UCSD-AML1 (cell line): Measurements from ENCODE around the gene ADARB2.

ENCODE experiments used
- DNase-seq: peaks from one replicate; lab custom pipeline; 2025; ENCODE audit not compliant: unreplicated experiment; lab: John Stamatoyannopoulos, UW

Gene ADARB2

DNA sequence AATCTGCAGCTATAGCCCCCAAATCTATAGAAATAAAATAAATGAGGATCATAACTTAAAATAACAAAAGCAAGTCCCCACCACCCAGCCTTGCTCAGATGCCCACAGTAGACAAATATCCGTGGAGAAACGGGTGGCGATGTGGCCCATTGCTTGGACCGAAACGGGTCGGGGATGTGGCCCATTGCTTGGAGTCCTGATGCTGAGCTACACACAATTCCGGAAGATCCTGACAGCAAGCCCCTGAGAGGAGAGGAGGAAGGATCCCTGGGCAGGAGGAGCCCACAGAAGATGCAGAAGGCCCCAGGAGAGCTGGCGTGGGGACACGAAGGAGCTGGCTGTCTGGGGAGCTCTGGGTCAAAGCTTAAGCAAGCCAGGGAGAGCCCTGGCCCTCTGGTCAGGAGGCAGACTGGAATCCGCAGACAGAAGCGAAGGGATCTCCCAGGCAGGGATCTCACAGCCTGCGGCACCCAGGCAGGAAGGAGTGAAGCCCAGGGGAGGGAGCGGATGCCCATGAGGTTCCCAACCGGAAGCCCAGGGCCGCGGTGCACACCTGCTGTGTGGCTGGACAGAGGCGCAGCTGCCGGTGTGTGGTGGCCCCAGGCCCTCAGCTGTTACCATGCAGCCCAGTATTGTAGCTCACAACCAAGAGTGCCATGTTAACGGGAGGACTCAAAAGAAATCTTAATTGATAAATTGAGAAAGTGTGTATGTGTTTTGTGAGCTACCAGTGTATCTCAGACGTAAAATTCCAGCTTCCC, 138.8 kb downstream of the ADARB2 start:
- DNase-seq: no peak

- DNase-seq: no peak
Measured at GRCh38 chr10:1597370-1598146, 139.8 kb downstream of the ADARB2 start.

DNA sequence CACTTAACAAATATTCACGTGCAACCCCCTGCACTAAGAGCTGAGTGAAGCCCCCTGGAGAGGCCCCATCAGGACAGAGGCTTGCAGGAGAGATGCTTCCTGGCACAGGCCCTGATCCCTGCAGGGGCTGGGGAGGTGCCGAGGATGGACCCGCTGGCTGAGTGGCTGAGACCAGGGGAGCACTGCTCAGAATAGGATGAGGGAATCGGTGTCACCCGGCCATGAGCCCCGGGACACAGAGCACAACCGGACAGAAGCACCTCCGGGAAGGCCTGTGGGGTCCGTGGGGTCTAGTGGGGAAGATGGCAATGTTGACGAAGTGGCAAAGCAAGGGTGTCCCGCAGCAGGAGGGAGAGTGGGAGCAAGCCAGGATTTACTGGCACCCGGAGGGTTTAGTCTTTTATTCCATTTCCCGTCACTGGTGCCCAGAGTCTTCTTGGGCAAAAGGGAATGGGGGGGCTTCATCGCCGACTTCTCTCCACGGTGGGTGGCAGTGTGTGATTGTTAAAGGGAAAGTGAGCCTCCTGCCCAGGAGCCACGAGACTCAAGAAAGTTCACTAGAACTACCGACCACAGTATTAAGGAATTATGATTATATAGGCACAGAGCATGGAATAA, 140.7 kb downstream of the ADARB2 start:
- no peak for DNase-seq

GRCh38 chr10:1595726-1596125, 141.6 kb downstream of the ADARB2 start:
- no peak for DNase-seq

DNA sequence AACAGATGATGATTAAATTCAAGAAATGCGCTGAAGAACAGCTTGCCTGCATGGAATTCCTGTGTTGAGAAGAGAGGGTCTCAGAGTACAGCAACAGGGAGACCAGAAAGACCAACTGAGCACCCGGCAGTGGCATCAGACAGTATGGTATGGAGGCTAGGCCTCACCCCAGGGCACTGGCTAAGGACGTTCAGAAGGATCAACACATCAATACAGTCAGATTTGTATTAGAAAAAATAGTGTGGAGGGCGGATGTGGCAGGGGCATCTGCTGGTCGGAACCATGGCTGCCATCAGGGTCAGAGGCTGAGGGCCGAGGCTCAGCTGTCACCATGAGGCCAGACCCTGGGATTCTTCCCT, 142.1 kb downstream of the ADARB2 start:
- DNase-seq: no peak

DNA sequence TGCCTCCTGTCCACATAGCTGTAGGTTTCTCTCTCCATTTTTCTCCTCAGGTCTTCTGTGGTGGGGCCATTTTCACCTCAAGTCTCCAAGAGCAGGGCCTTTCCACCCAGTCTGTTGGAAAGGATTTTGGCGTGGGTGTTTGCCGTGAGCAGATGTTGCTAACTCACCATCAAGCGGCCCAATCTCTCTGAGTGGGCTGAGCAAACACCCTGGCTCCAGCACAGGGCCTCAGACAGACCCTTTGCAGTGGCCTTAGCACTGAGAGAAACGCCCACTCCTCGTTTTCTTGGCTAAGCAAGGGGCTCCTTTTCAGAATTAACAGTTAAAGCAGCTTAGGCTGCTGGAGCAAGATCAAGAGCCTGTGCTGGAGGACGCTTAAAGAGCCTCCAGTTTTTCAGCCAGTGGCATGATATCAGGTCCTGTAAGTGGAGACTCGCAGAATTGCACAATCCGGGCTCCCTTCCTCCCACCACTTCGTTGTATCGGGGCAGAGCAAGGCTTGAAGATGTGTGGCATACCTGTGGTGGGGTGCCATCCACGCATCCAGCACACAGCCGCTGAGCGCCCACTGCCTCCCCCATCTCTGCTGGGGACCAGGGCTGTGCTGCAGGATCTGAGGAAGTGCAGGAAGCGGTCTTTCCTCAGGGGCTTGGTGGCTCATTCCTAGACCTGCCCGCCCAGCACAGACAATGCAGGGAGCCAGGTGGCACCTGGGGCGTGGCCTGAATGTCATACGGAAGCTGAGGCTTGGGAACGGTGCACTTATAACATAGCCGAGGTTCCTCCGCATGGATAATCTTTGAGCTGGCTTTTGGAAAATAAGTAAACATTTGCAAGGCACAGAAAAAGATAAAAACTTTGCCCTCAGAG, 142.7 kb downstream of the ADARB2 start:
- no peak for DNase-seq

GRCh38 chr10:1591742-1592141, 145.6 kb downstream of the ADARB2 start:
- no peak for DNase-seq

- DNase-seq: no peak
Measured at GRCh38 chr10:1591045-1591444, 146.3 kb downstream of the ADARB2 start.

DNA sequence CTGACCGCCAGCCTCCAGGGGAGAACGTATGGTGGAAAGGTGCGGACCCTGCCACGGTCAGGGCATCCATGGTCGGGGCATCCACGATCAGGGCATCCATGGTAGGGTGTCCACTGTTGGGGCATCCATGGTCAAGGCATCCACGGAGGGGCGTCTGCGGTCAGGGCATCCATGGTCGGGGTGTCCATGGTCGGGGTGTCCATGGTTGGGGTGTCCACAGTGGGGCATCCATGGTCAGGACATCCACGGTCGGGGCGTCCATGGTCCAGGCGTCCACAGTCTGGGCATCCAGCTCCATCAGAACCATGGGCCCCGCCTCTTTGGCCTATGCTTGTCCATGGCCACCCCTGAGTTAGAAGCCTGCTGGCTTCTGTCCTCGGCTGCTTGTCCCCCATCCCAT, 148.1 kb downstream of the ADARB2 start:
- no peak for DNase-seq

DNA sequence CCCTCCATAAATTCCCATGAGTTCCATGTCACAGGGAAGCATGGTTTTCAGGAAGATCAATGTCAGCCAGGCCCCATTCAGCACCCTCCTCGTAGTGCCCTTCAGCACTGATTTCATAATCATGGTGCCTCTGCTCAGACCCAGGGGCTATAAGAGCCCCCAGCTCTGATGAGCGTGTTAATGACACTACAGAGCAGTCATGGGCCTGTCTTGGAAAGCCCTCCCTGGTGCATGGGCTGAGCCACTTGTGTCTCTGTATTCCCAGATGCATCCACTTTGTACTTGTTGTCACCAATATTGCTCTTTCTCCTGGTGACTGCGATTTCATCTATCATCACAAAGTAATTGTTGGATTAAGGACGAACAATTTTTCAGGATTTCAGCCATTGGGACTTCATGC, 154.6 kb downstream of the ADARB2 start:
- DNase-seq: no peak

- DNase-seq: no peak
Measured at GRCh38 chr10:1581189-1581588, 156.1 kb downstream of the ADARB2 start.

GRCh38 chr10:1579671-1580070, 157.7 kb downstream of the ADARB2 start:
- no peak for DNase-seq

- DNase-seq: no peak
Measured at GRCh38 chr10:1579141-1579491, 158.2 kb downstream of the ADARB2 start.

GRCh38 chr10:1578392-1579140, 158.8 kb downstream of the ADARB2 start:
- DNase-seq: no peak

GRCh38 chr10:1577945-1578344, 159.4 kb downstream of the ADARB2 start:
- DNase-seq: no peak

- no peak for DNase-seq
Measured at GRCh38 chr10:1577373-1577770, 160.0 kb downstream of the ADARB2 start.

GRCh38 chr10:1576467-1577372, 160.6 kb downstream of the ADARB2 start:
- DNase-seq: no peak

GRCh38 chr10:1575481-1576244, 161.7 kb downstream of the ADARB2 start:
- DNase-seq: no peak

DNA sequence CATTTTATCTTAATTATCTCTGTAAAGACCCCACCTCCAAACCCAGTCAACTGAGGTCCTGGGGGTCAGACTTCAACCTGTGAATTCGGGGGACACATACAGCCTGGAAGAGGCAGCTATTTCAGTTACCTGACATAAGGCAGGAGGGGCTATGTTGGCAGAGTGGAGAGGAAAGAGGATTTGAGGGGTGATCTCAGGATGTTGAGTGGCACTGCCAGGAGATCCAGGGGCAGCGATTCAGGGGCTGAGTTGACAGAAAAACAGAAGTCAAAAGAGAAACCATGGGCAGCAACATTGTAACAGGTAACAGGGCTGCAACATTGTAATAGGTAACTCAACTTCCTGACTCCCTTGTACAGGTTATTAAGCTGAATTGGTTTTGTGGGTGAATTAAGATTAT, 162.6 kb downstream of the ADARB2 start:
- no peak for DNase-seq
